Measurements from ENCODE around the gene NCOA1.

GRCh38 chr2:24731040-24731439, 240.0 kb downstream of the NCOA1 start:
- no peak for TF ChIP-seq POLR2A (IDR thresholded peaks at IDR 0.05)
- no peak for TF ChIP-seq CTCF (IDR thresholded peaks at IDR 0.05)
- no peak for TF ChIP-seq POLR2AphosphoS5 (IDR thresholded peaks at IDR 0.05; ENCODE audit: insufficient read depth in 1 of 2, low read depth in 1 of 2)

Measured in vagina (tissue), 2 donors.